HG03025 (cell line): Measurements from ENCODE around the gene ATP2C2.
"Not testable (repeated sequence)": the region's sequence is repeated elsewhere in the genome, so short reads cannot be mapped to it uniquely, and the experiment has no call there.

Experiments used
- ATAC-seq: cut with Tn5 transposase; IDR thresholded peaks from one replicate; pipeline ENCODE4 v1.9.1; 2021; ENCODE audit warnings: mild to moderate bottlenecking, moderate library complexity; ENCODE audit not compliant: unreplicated experiment, low FRiP score

Gene ATP2C2

DNA sequence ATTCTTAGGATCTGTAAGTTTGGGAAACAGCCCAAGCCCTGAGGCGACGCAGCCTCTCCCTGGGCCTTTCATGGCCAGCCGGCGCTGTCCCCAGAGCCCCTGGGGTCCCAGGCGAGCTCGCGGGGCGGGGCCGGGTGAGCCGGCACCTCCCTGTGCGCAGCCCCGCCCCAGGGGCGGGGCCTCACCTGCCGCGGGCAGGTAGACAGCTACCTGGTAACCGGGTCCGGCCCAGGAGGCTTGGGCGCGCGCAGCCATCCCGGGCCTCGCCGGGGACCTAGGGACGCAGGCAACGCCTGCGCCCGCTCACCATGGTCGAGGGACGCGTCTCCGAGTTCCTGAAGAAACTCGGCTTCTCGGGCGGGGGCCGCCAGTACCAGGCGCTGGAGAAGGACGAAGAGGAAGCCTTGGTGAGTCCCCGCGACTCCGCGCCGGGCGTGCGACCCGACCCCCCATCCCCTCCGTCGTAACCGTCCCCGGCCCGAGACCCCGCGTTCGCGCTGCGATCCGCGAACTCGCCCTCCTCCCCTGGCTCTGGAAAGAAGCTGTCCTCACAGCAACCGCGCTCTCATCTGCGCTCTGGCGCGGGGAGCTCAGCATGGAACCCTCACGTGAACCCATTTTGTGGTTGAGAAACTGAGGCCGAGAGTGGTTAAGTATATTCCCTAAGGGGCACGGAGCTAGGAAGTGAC, at the start of gene ATP2C2:
ATP2C2 (plus strand) TSS at position 231 of the 689 bp plus-strand sequence; CDS start at position 309, 78 bp downstream.
- ATAC-seq = no peak

DNA sequence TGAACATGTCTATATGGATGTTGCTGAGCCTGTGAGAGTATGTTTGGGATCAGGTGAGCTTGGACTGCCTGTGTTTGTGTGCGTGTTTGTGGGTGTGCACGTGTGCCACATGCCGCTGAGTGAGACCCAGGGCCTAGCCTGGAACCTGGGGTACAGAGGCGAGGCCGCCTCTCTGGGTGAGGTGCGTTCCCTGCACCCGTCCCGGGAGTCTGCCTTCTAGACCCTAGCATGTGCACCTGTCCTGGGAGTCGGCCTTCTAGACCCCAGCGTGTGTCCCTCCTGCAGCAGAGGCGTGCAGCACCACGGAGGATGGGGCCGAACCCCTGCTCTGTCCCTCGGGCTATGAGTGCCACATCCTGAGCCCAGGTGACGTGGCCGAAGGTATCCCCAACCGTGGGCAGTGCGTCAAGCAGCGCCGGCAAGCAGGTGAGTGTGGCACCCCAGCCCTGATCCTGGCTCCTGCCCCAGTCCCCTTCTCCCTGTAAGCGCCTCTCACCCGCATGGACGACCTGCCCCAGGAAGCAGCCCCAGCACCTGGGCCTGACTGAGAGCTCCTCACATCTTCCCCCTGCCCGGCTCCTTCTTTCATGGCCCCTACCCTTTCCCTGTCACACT, 49.1 kb upstream of the ATP2C2 start:
- ATAC-seq = no peak

DNA sequence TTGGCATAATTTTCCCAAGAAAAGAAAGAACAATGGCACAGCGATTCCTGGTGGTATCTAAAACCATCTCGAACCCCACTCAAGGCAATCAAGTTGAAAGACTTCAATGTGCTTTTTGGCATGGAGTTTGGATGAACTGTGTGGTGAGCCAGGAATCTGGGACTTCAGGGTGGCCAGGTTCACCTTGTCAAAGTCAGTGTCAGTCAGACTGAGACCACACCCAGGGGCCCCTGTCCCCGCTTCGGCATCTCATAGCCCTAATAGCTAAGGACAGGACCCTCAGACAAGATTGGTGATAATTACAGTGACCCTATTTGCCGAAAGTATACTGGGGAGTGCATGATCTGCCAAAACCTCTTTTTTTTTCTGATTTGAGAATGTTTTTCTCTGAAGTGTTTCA, 47.8 kb upstream of the ATP2C2 start:
- ATAC-seq = no peak

DNA sequence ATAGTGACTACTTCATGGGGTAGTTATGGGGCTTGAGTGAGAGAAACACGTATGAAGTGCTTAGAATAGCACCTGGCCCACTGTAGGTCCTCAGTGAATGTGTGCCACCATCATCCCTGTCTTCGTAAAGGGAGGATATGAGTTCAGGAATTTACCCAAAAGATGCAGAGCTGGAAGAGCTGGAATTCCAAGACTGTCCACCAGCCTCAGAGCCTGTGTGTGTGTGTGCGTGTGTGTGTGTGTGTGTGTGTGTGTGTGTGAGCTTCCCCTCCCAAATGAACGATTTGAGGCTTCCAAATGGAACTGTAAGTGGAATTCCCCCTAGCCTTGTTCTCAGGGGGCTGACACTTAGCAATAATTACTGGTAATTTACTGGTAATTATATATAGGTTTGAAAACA, 46.4 kb upstream of the ATP2C2 start:
- ATAC-seq = no peak

DNA sequence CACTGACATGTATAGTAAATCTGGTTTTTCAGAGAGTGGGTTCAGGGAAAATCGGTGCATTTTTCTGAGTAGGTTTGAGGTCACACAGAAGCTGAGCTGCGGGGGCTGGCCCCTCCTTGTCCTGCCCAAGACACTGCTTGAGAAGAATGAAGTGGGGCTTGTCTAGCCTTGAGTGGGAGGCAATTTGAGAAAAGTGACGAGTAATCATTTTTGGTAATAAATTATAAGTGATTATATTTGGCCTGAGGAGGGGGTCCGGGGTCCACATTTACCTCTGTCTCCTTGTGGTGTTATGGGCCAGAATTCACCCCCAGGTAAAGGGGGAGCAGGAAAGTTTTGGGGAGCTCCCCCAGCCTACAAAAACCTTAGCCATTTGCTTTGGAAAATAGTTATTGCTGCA, 45.6 kb upstream of the ATP2C2 start:
- no peak for ATAC-seq

GRCh38 chr16:84323606-84324005, 44.7 kb upstream of the ATP2C2 start:
- ATAC-seq = no peak

- ATAC-seq = no peak
These were observed 43.7 kb upstream of the ATP2C2 start for GRCh38 chr16:84324434-84325262.

- no peak for ATAC-seq
These were observed 41.8 kb upstream of the ATP2C2 start for GRCh38 chr16:84326545-84326944.

GRCh38 chr16:84327926-84328505, 40.3 kb upstream of the ATP2C2 start:
- no peak for ATAC-seq

DNA sequence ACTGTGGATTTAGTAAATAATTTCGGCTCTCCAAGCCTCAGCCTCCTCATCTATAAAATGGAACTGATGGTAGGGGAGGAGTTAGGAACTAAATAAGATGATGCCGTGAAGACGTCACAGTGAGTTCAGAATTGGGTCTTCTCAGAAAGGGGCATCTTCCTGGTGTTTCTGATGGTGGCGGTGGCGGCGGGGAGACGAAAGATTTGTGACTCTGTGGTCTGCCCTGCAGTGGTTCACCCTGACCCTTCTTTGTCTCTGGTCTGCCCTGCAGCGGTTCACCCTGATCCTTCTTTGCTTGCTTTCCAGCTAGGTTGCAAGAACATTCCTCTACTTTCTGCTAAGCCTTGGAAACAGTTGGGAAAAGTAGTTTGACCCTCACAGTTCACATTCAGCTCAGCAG, 39.3 kb upstream of the ATP2C2 start:
- no peak for ATAC-seq

- no peak for ATAC-seq
These were observed 38.3 kb upstream of the ATP2C2 start for GRCh38 chr16:84329843-84330684.

DNA sequence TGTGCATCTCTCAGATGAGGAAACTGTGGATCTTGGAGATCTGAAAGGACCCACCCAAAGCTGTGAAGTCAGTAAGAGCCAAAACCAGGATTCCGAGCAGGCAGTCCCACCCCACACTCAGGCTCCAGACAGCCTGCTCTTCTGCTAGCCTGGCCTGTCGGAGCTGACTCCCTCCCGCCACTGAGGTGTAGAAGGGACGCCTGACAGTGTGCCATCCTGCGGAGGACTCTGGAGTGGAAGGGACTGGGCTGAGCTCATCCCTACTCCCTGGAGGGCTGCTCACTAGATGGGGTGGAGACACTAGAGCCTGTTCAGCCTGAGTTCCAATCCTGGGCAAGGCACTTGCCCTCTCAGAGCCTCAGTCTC, 37.7 kb upstream of the ATP2C2 start:
- ATAC-seq = no peak

DNA sequence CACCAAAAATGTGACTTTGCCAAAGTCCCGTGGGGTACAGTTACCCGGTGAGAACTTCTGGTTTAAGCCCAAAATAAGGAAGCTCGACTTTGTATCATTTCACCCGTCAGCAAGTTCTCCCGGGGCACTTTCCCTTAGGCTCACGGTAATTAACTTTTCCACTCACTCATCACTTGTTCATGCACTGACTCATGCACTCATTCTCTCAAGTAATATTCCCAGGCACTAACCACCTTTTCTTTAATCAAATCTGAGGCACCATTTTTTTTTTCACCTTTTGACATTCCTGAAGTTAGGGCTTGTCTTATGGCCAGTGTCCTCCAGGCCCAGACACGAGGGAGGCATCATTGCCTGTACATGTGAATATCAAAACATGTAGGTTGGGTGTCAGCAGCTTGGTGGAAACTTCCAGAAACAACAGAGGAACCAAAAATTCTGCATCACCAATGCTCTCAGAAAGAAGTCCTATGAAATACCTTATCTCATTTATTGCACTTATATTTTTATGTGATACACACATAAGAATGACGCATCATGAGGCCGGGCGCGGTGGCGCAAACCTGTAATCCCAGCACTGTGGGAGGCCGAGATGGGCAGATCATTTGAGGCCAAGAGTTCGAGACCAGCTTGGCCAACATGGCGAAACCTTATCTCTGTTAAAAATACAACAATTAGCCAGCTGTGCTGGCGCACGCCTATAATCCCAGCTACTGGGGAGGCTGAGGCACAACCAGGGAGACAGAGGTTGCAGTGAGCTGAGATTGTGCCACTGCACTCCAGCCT, 36.1 kb upstream of the ATP2C2 start:
- ATAC-seq = no peak

GRCh38 chr16:84332975-84333684, 35.2 kb upstream of the ATP2C2 start:
- ATAC-seq = no peak

- no peak for ATAC-seq
These were observed 34.3 kb upstream of the ATP2C2 start for GRCh38 chr16:84334058-84334457.

DNA sequence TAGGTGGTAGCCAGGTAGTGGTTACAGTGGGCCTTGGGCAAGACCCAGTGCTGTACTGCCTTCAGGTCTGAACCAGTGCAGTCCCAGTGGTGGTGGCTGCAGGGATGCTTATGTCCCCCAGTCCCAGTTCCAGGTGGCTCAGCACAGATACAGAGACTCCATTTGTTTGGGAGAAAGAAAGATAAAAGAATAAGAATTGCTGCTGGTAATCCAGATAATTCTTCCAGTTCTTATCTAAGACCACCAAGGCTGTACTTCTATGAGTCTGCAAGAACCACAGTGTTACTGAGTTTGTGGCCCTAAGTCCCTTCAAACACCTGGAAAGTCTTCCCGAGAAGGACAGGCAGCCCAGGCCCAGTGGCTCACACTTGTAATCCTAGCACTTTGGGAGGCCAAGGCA, 33.9 kb upstream of the ATP2C2 start:
- no peak for ATAC-seq

- ATAC-seq = not testable (repeated sequence)
These were observed 31.1 kb upstream of the ATP2C2 start for GRCh38 chr16:84337236-84337635.

DNA sequence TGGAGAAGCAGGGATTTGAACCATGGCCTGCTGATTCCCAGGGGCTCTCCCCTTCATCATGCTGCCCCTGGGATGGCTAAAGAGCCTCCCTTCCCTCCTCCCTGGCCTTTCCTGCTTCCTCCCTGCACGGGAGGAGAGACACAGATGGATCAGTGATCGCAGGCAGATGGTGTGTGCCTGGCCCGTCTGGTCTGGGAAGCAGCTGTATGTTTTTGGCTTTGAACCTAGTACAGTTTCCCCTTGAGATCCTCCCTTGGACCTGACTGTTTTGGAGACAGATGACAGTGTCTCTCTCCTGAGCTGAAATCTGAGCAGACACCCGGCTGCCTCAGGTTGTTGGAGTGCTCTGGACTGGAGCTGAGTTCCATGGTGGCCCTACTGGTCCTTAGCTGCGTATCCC, 29.0 kb upstream of the ATP2C2 start:
- ATAC-seq = no peak

DNA sequence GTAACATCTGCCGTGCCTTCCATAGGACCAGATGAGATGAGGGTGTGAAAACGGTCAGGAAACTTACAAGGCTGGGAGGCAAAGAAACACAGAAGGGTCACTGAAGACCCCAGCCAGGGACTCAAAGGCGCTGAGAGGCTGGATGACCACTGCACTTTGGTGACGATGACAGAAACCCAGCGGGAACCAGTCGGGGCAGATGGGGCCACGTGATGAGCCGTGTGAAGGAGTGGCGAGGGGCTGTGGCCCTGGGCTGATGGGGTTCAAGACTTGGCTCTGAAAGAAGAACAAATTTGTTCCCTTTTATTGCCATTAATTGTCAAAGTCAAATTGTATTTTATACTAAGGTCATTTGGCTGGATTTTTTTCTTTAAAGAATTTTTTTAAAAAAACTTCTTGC, 28.6 kb upstream of the ATP2C2 start:
- no peak for ATAC-seq
